ENCODE measurements around the gene CHIC2. TPM values are rescaled to one million over a fixed set of nuclear protein-coding genes. Genes with fewer than 3 reads are reported as not detected.

CHIC2 gene
- total and polyA plus RNA-seq, 8 donors: 3.9 to 11.5 (median 7.0) TPM

GRCh38 chr4:53981567-53981966, 82.8 kb downstream of the CHIC2 start:
- Histone ChIP-seq H3K27me3 (no peaks in the 10 kb centered on the region), H3K27ac (no peak overlapping the region), H3K4me1 (no peaks in the 10 kb centered on the region), H3K36me3 (no peaks in the 10 kb centered on the region), H3K4me3 (no peak overlapping the region), H3K9me3 (no peaks in the 10 kb centered on the region)
- FAIRE-seq (no peak), DNase-seq (no peak), ATAC-seq (no peak)
- intact Hi-C loops (cut with DNase I): no loop called here
- TF ChIP-seq CTCF (IDR thresholded peaks at IDR 0.05): no peak

GRCh38 chr4:53981066-53981465, 83.3 kb downstream of the CHIC2 start:
- no peak for TF ChIP-seq CTCF (IDR thresholded peaks at IDR 0.05)
- Histone ChIP-seq H3K27ac (no peak overlapping the region), H3K36me3 (no peaks in the 10 kb centered on the region), H3K4me1 (no peaks in the 10 kb centered on the region), H3K27me3 (no peaks in the 10 kb centered on the region), H3K4me3 (no peak overlapping the region), H3K9me3 (no peaks in the 10 kb centered on the region)
- 69 to 70% methylated on average over 2 of the region's 2 CpGs for WGBS, 2 donors
- no peak for ATAC-seq
- DNase-seq: no peak
- intact Hi-C loops (cut with DNase I): no loop called here
- FAIRE-seq: no peak

GRCh38 chr4:53974561-53974960, 89.8 kb downstream of the CHIC2 start:
- WGBS, 2 donors: 92 to 94% methylated on average over 2 of the region's 2 CpGs
- intact Hi-C loops (cut with DNase I): no loop called here
- H3K4me3 ChIP-seq: no peak overlapping the region
- ATAC-seq: no peak
- H3K9me3 ChIP-seq: no peaks in the 10 kb centered on the region
- no peak for FAIRE-seq
- DNase-seq: no peak
- no peak overlapping the region for H3K27ac ChIP-seq
- no peak for TF ChIP-seq CTCF (IDR thresholded peaks at IDR 0.05)
- H3K27me3 ChIP-seq: no peaks in the 10 kb centered on the region
- no peaks in the 10 kb centered on the region for H3K36me3 ChIP-seq
- H3K4me1 ChIP-seq: no peaks in the 10 kb centered on the region

- Histone ChIP-seq H3K27ac (no peak overlapping the region), H3K4me1 (no peaks in the 10 kb centered on the region), H3K4me3 (no peak overlapping the region), H3K36me3 (no peaks in the 10 kb centered on the region), H3K27me3 (no peaks in the 10 kb centered on the region), H3K9me3 (no peaks in the 10 kb centered on the region)
- intact Hi-C loops (cut with DNase I): no loop called here
- no peak for ATAC-seq
- no peak for DNase-seq
- 88 to 94% methylated on average over 1 of the region's 1 CpG for WGBS, 2 donors
- TF ChIP-seq CTCF (IDR thresholded peaks at IDR 0.05): no peak
- no peak for FAIRE-seq
These were observed 96.4 kb downstream of the CHIC2 start for GRCh38 chr4:53967986-53968385.

- no peak for FAIRE-seq
- no peak for DNase-seq
- WGBS, 2 donors: 49 to 66% methylated on average over 3 of the region's 3 CpGs
- ATAC-seq: peak in 2 of 4 donors; percentile 36 to 45
- no peaks in the 10 kb centered on the region for H3K4me1 ChIP-seq
- no peaks in the 10 kb centered on the region for H3K27me3 ChIP-seq
- H3K4me3 ChIP-seq: no peak overlapping the region
- H3K9me3 ChIP-seq: no peaks in the 10 kb centered on the region
- no peak for TF ChIP-seq CTCF (IDR thresholded peaks at IDR 0.05)
- H3K27ac ChIP-seq: no peak overlapping the region
- H3K36me3 ChIP-seq: no peaks in the 10 kb centered on the region
- intact Hi-C loops (cut with DNase I): no loop called here
These were observed 100.6 kb downstream of the CHIC2 start for GRCh38 chr4:53963781-53964180.

Measured in pancreas (tissue), 10 donors.